ENCODE measurements around the gene WDCP.
"Not testable (repeated sequence)": the region's sequence is repeated elsewhere in the genome, so short reads cannot be mapped to it uniquely, and the experiment has no call there.

The WDCP gene

GRCh38 chr2:24021122-24021998 lies 25.8 kb downstream of the WDCP start:
- DNase-seq = no peak

GRCh38 chr2:24020244-24020643 lies 26.9 kb downstream of the WDCP start:
- DNase-seq = no peak

- no peak for DNase-seq
Measured at GRCh38 chr2:24019729-24020128, 27.5 kb downstream of the WDCP start.

GRCh38 chr2:24018241-24018640 lies 28.9 kb downstream of the WDCP start:
- no peak for DNase-seq

- DNase-seq = no peak
Measured at GRCh38 chr2:24017711-24018110, 29.5 kb downstream of the WDCP start.

GRCh38 chr2:24016853-24017703 lies 30.1 kb downstream of the WDCP start:
- no peak for DNase-seq

GRCh38 chr2:24016376-24016761 lies 30.8 kb downstream of the WDCP start:
- no peak for DNase-seq

GRCh38 chr2:24015562-24016375 lies 31.4 kb downstream of the WDCP start:
- DNase-seq = no peak

GRCh38 chr2:24014902-24015301 lies 32.3 kb downstream of the WDCP start:
- DNase-seq = not testable (repeated sequence)

GRCh38 chr2:24012521-24013188 lies 34.5 kb downstream of the WDCP start:
- no peak for DNase-seq

GRCh38 chr2:24011250-24012104 lies 35.7 kb downstream of the WDCP start:
- DNase-seq = peak in 1 of 2 donors; percentile 52

GRCh38 chr2:24010477-24011249 lies 36.5 kb downstream of the WDCP start:
- no peak for DNase-seq

GRCh38 chr2:24009680-24010476 lies 37.3 kb downstream of the WDCP start, which contains the start of gene MFSD2B:
TSS of gene MFSD2B (plus strand) at chr2:24010085. CDS start at chr2:24010097, 12 bp downstream.
- DNase-seq = no peak

- DNase-seq = no peak
Measured at GRCh38 chr2:24009367-24009679, 37.9 kb downstream of the WDCP start.

- no peak for DNase-seq
Measured at GRCh38 chr2:24008672-24009366, 38.4 kb downstream of the WDCP start.

- DNase-seq = no peak
Measured at GRCh38 chr2:24007693-24008092, 39.5 kb downstream of the WDCP start.

- no peak for DNase-seq
Measured at GRCh38 chr2:23994567-23994966, 52.6 kb downstream of the WDCP start.

GRCh38 chr2:23993736-23994269 lies 53.4 kb downstream of the WDCP start:
- DNase-seq = no peak

- DNase-seq = no peak
Measured at GRCh38 chr2:23992931-23993330, 54.3 kb downstream of the WDCP start.
